Measurements from ENCODE around the gene NBR1.
"Not testable (repeated sequence)": the region's sequence is repeated elsewhere in the genome, so short reads cannot be mapped to it uniquely, and the experiment has no call there.

Gene NBR1

DNA sequence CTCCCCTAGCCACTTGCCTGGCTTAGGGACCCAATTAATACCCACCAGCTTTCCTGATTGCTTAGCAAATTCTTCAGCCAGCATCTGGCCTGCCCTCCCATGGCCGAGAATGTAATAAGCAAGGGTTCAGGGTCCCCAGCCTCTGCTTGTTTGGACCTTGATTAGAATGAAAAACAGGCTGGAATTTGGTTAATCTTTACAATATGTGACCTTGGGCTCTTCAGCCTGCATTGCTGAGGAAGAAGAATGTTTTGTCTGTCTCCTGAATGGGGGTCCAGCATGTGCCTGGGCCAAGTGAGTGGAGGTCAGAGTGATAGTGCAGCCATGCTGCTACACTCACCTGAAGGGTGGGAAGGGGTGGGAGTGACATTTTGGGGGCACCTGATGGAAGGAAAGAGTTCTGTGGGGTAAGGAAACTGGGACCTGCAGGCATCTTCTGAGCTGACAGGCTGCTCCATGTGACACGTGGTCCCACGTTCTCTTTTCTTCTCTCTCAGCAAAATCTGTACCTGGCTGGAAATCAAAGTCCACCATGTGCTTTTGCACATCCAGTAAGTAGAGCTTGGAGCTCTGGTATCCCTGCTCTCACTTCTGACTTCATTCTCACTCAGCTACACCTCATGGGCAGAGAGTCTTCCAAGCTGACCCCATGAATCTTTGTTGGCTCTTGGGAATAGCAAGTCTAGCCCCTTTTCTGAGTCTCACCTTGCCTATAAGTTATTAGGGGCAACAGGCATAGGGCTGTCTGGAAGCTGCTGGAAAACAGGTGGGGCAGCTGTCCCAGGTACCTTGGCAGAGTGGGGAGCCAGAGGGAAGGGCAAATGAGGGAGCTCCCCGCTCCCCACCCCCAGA lies 46.0 kb downstream of the NBR1 start:
- no peak for DNase-seq

GRCh38 chr17:43217614-43218087 lies 46.6 kb downstream of the NBR1 start:
- DNase-seq = no peak

DNA sequence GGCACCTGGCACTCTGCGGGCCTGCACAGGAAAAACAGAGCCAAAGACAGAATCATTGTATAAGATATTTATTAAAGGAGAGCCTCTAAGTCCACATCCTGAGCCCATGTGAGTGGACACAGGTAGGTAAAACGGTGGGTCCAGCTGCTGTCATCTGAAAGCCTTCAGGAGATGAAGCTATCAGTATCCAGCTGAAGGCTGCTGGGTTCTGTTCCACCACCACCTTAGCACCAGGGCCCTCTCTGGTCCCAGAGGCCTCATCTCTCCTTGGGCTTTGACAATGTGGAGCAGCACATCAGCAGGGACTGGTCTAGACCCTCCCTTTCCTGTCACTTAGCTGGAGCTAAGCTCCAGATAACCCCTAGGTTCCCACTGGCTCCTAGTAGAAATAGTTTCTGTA lies 48.0 kb downstream of the NBR1 start:
- no peak for DNase-seq

DNA sequence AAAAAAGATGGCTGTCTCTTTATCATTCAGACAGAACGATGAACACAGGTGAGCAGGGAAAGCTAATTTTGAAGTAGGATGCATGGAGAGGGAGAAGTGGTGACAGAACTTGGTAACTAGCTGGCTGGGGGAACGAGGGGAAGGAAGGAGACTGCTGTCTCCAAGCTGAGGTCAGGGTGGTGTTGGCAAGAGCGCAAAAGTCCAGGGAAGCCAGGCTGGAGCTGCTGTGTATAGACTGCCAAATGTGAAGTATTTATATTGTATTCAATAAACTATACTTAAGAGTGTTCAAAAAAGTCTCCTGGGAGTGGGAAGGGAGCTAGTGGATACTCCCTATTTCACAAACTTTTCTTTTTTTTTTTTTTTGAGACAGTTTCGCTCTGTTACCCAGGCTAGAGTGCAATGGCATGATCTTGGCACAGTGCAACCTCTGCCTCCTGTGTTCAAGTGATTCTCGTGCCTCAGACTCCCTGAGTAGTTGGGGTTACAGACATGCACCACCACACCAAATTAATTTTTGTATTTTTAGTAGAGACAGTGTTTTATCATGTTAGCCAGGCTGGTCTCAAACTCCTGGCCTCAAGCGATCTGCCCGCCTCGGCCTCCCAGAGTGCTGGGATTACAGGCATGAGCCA lies 48.8 kb downstream of the NBR1 start:
- no peak for DNase-seq

- DNase-seq = no peak
Measured at GRCh38 chr17:43220511-43221125, 49.6 kb downstream of the NBR1 start.

DNA sequence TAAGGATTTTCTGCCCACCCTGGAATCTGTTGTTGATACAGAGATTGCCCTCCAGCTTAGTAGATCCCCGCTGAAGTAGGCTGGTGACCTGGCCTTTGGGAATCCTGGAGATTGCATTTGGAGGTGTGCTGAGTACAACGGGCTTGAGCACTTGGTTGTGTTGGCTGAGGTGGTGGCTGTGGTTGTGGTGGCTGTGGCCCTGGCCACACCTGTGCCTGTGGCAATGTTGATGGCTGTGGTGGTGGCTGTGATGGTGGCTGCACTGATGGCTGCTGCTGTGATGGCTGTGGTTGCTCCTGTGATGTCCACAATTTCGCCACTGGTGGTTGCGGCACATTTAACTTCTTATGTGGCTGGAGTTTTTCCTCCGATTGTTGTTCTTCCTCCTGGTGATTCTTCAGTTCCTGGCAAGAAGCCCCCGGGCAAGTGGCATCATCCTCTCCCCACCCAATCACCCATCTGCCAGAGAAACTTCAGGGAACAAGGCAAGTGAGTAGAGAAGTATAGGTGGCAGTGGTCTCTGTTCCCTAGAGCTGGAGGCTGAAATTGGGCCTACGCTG lies 53.2 kb downstream of the NBR1 start:
- DNase-seq = no peak

- DNase-seq = no peak
Measured at GRCh38 chr17:43226393-43226792, 55.4 kb downstream of the NBR1 start.

- not testable (repeated sequence) for DNase-seq
Measured at GRCh38 chr17:43228020-43228782, 57.2 kb downstream of the NBR1 start, which contains the start of gene CCDC200. Gene CCDC200 (minus strand): TSS chr17:43228623. CDS start chr17:43228554, 69 bp downstream.

GRCh38 chr17:43231205-43232020 lies 60.4 kb downstream of the NBR1 start:
- DNase-seq = not testable (repeated sequence)

- peak; percentile 23 for DNase-seq
Measured at GRCh38 chr17:43232021-43232699, 61.1 kb downstream of the NBR1 start.

DNA sequence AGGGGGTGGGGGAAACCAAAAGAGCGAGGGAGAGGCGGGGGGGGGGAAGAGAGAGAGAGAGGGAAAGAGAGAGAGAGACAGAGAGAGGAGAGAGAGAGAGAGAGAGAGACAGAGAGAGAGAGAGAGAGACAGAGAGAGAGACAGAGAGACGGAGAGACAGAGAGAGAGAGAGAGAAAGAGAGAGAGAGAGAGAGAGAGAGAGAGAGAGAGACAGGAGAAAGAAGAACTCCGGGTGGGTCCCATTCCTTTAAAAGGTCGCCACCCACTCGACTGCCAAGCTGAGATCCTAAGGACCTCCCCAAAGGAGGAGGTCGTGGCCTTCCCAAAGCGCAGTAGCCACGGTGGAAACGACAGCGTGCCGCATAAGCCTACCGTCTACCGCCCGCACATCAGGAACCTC lies 62.2 kb downstream of the NBR1 start:
- DNase-seq = not testable (repeated sequence)

- DNase-seq = not testable (repeated sequence)
Measured at GRCh38 chr17:43233877-43234276, 62.9 kb downstream of the NBR1 start, which contains the start of gene RNU2-1. Gene RNU2-1 (minus strand): TSS chr17:43233977.

GRCh38 chr17:43239597-43239996 lies 68.6 kb downstream of the NBR1 start:
- not testable (repeated sequence) for DNase-seq

DNA sequence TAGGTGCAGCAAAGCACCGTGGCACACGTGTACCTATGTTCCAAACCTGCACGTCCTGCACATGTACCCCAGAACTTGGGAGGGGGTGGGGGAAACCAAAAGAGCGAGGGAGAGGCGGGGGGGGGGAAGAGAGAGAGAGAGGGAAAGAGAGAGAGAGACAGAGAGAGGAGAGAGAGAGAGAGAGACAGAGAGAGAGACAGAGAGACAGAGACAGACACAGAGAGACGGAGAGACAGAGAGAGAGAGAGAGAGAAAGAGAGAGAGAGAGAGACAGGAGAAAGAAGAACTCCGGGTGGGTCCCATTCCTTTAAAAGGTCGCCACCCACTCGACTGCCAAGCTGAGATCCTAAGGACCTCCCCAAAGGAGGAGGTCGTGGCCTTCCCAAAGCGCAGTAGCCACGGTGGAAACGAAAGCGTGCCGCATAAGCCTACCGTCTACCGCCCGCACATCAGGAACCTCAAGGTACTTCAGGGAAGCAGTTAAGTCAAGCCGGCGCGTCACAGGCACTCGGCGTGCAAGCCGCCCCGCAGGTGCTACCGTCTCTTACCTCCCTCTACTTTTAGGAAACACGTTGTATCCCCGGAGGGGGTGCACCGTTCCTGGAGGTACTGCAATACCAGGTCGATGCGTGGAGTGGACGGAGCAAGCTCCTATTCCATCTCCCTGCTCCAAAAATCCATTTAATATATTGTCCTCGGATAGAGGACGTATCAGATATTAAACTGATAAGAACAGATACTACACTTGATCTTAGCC lies 69.8 kb downstream of the NBR1 start:
- DNase-seq = not testable (repeated sequence)

DNA sequence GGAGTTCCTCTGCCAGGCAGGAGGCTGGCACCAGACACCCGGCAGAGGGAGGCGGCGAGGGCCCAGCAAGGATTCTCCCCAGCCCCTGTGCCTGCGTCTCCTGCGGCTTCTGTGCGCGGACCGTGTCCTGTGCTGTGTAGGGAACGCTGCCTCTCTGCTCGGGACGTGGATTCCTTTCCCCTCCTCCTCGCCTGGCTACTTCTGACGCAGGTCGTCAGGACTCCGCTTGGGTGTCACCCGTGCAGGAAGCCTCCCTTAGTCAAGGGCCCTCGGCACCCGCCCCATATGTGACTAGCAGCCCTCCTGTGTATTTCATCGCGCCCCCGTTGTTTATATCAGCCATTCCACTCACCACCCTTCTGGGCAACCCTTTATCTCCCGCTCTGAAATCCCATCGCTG lies 75.4 kb downstream of the NBR1 start:
- DNase-seq = not testable (repeated sequence)

Measured in T-helper 9 cell (primary cell).